ENCODE results near the gene TMEM8B.

The TMEM8B gene

GRCh38 chr9:35839926-35840325, 10.9 kb downstream of the TMEM8B start:
- no peak overlapping the region for H3K4me3 ChIP-seq (ENCODE audit: low read length)
- DNase-seq (ENCODE audit: low read depth): no peak
- no peak for TF ChIP-seq CTCF (IDR thresholded peaks at IDR 0.05; ENCODE audit: insufficient read depth, low read depth, low read length, missing control alignments)

GRCh38 chr9:35840881-35841644, 12.0 kb downstream of the TMEM8B start:
- TF ChIP-seq CTCF (IDR thresholded peaks at IDR 0.05; ENCODE audit: insufficient read depth, low read depth, low read length, missing control alignments): no peak
- H3K4me3 ChIP-seq (ENCODE audit: low read length): no peak overlapping the region
- DNase-seq (ENCODE audit: low read depth): no peak

- no peak for TF ChIP-seq CTCF (IDR thresholded peaks at IDR 0.05; ENCODE audit: insufficient read depth, low read depth, low read length, missing control alignments)
- no peak for DNase-seq (ENCODE audit: low read depth)
These were observed 12.5 kb downstream of the TMEM8B start for GRCh38 chr9:35841645-35841900.

GRCh38 chr9:35842020-35842745, 13.2 kb downstream of the TMEM8B start:
- H3K4me3 ChIP-seq (ENCODE audit: low read length): no peak overlapping the region
- no peak for TF ChIP-seq CTCF (IDR thresholded peaks at IDR 0.05; ENCODE audit: insufficient read depth, low read depth, low read length, missing control alignments)
- no peak for DNase-seq (ENCODE audit: low read depth)

More at GRCh38 chr9:35841645-35841900, 12.5 kb downstream of the TMEM8B start:
- H3K4me3 ChIP-seq (ENCODE audit: low read length): no peak overlapping the region

GRCh38 chr9:35842795-35843194, 13.8 kb downstream of the TMEM8B start:
- H3K4me3 ChIP-seq (ENCODE audit: low read length): no peak overlapping the region
- no peak for DNase-seq (ENCODE audit: low read depth)
- no peak for TF ChIP-seq CTCF (IDR thresholded peaks at IDR 0.05; ENCODE audit: insufficient read depth, low read depth, low read length, missing control alignments)

GRCh38 chr9:35844628-35845270, 15.7 kb downstream of the TMEM8B start:
- peak; percentile 90 for DNase-seq (ENCODE audit: low read depth)
- no peak overlapping the region for H3K4me3 ChIP-seq (ENCODE audit: low read length)
- TF ChIP-seq CTCF (IDR thresholded peaks at IDR 0.05; ENCODE audit: insufficient read depth, low read depth, low read length, missing control alignments): no peak
